IMR-90 (cell line): ENCODE measurements around the gene HMOX1. TPM values are rescaled to one million over a fixed set of nuclear protein-coding genes. Genes with fewer than 3 reads are reported as not detected.

Source experiments
- ATAC-seq: fragments of 200-7000 bp; cut with Tn5 transposase; 2 replicates; pipeline ENCODE4 v1.9.1; 2020; ENCODE audit warnings: low read depth, mild to moderate bottlenecking, moderate library complexity
- BruUV-seq: library from RNA; stranded (reverse); fragments of 400-500 nt; replicated peaks from 2 replicates; lab custom pipeline; 2021; lab: Mats Ljungman, UMichigan
- CTCF ChIA-PET: fragments of 300-600 bp; formaldehyde crosslinking; extraction: SDS; loops from one replicate; lab custom pipeline; 2021; ENCODE audit warnings: antibody characterized with exemption; lab: Yijun Ruan, JAX
- POLR2A ChIA-PET: fragments of 300-600 bp; sonication (Branson Sonifier 250); formaldehyde crosslinking; loops from one replicate; lab custom pipeline; 2022; ENCODE audit warnings: antibody characterized with exemption; ENCODE audit not compliant: unreplicated experiment; lab: Charles Lee
- DNase-seq: peaks from one replicate; pipeline ENCODE4 v3.0.0; 2013
- H2AFZ ChIP-seq: replicated peaks from 2 replicates; pipeline ENCODE3; 2013; ENCODE audit warnings: low read length, mild to moderate bottlenecking; ENCODE audit not compliant: poor library complexity
- H2AK5ac ChIP-seq: 2 replicates; pipeline ENCODE4 v1.6.1; 2013; ENCODE audit warnings: low read depth, low read length, inconsistent platforms
- H2AK9ac ChIP-seq: replicated peaks from 2 replicates; pipeline ENCODE3; 2013; ENCODE audit warnings: mild to moderate bottlenecking, low read depth, low read length, moderate library complexity; ENCODE audit not compliant: poor library complexity
- H2BK120ac ChIP-seq: 2 replicates; pipeline ENCODE4 v1.6.1; 2013; ENCODE audit warnings: low read depth, low read length, inconsistent platforms
- H2BK15ac ChIP-seq: 3 replicates; pipeline ENCODE4 v1.6.1; 2013; ENCODE audit warnings: low read depth, low read length, inconsistent platforms
- H2BK20ac ChIP-seq: 2 replicates; pipeline ENCODE4 v1.6.1; 2013; ENCODE audit warnings: low read depth, mild to moderate bottlenecking, inconsistent platforms, low read length, moderate library complexity
- H2BK5ac ChIP-seq: 2 replicates; pipeline ENCODE4 v1.6.1; 2013; ENCODE audit warnings: mild to moderate bottlenecking, low read depth, low read length, inconsistent platforms; ENCODE audit not compliant: poor library complexity, severe bottlenecking
- H3K14ac ChIP-seq: replicated peaks from 2 replicates; pipeline ENCODE4 v1.6.1; 2013; ENCODE audit warnings: low read depth, low read length, inconsistent platforms
- H3K18ac ChIP-seq: 2 replicates; pipeline ENCODE4 v1.6.1; 2013; ENCODE audit warnings: low read depth, low read length, control low read depth
- H3K23ac ChIP-seq: 2 replicates; pipeline ENCODE4 v1.6.1; 2013; ENCODE audit warnings: low read depth, low read length, inconsistent platforms
- H3K27ac ChIP-seq: 2 replicates; pipeline ENCODE4 v1.5.1; 2013; ENCODE audit warnings: mild to moderate bottlenecking, control low read depth, low read length; ENCODE audit not compliant: insufficient read depth
- H3K27me3 ChIP-seq: 2 replicates; pipeline ENCODE4 v1.6.1; 2013; ENCODE audit warnings: low read length; ENCODE audit not compliant: control insufficient read depth, insufficient read depth
- H3K36me3 ChIP-seq: 2 replicates; pipeline ENCODE4 v1.6.1; 2013; ENCODE audit warnings: low read length, mixed read lengths; ENCODE audit not compliant: control insufficient read depth, insufficient read depth
- H3K4ac ChIP-seq: 2 replicates; pipeline ENCODE4 v1.6.1; 2013; ENCODE audit warnings: low read depth, low read length, inconsistent platforms
- H3K4me1 ChIP-seq: 2 replicates; pipeline ENCODE4 v1.6.1; 2013; ENCODE audit warnings: low read length, mixed read lengths; ENCODE audit not compliant: control insufficient read depth, insufficient read depth
- H3K4me2 ChIP-seq: 2 replicates; pipeline ENCODE4 v1.6.1; 2013; ENCODE audit warnings: low read depth, mild to moderate bottlenecking, control low read depth, low read length, moderate library complexity
- H3K4me3 ChIP-seq: 2 replicates; pipeline ENCODE4 v1.5.1; 2013; ENCODE audit warnings: low read depth, mild to moderate bottlenecking, control low read depth, low read length, moderate library complexity; ENCODE audit not compliant: insufficient read depth
- H3K56ac ChIP-seq: 2 replicates; pipeline ENCODE4 v1.6.1; 2013; ENCODE audit warnings: low read length, inconsistent platforms; ENCODE audit not compliant: insufficient read depth; ENCODE audit errors: extremely low read depth
- H3K79me1 ChIP-seq, 2 experiments: 2 replicates each; pipeline ENCODE4 v1.6.1; 2013; ENCODE audit warnings: low read length in 2 of 2, inconsistent platforms in 1 of 2, low read depth in 1 of 2
- H3K9ac ChIP-seq: 2 replicates; pipeline ENCODE4 v1.6.1; 2013; ENCODE audit warnings: low read depth, low read length, control low read depth
- H3K9me1 ChIP-seq: 2 replicates; pipeline ENCODE4 v1.6.1; 2013; ENCODE audit warnings: low read length, inconsistent platforms; ENCODE audit not compliant: insufficient read depth
- H3K9me3 ChIP-seq: 2 replicates; pipeline ENCODE4 v1.6.1; 2013; ENCODE audit warnings: low read length; ENCODE audit not compliant: control insufficient read depth, insufficient read depth
- H4K20me1 ChIP-seq: 2 replicates; pipeline ENCODE4 v1.6.1; 2013; ENCODE audit warnings: low read length, inconsistent platforms; ENCODE audit not compliant: insufficient read depth
- H4K5ac ChIP-seq: 2 replicates; pipeline ENCODE4 v1.6.1; 2013; ENCODE audit warnings: mild to moderate bottlenecking, low read depth, low read length, control low read depth
- H4K8ac ChIP-seq, 2 experiments: 2 replicates each; pipeline ENCODE4 v1.6.1; 2013; ENCODE audit warnings: low read depth in 2 of 2, low read length in 2 of 2, control low read depth in 1 of 2, inconsistent platforms in 1 of 2
- H4K91ac ChIP-seq: 2 replicates; pipeline ENCODE4 v1.6.1; 2013; ENCODE audit warnings: low read depth, low read length, inconsistent platforms; ENCODE audit not compliant: insufficient read depth
- BHLHE40 ChIP-seq: fragments of 150-350 bp; IDR thresholded peaks from 2 replicates; pipeline ENCODE4 v1.6.1; 2016; ENCODE audit warnings: mild to moderate bottlenecking, low read depth, low read length
- CEBPB ChIP-seq: IDR thresholded peaks from 2 replicates; pipeline ENCODE4 v1.6.1; 2012; ENCODE audit warnings: low read depth, low read length, improper control_type of control experiment
- CHD1 ChIP-seq: IDR thresholded peaks from 2 replicates; pipeline ENCODE4 v1.6.1; 2012; ENCODE audit warnings: low read depth, low read length, improper control_type of control experiment
- MAFK ChIP-seq: IDR thresholded peaks from 2 replicates; pipeline ENCODE4 v1.6.1; 2012; ENCODE audit warnings: low read depth, low read length, improper control_type of control experiment
- MAZ ChIP-seq: IDR thresholded peaks from 2 replicates; pipeline ENCODE4 v1.6.1; 2012; ENCODE audit warnings: low read depth, mild to moderate bottlenecking, low read length, improper control_type of control experiment, moderate library complexity, borderline replicate concordance
- MXI1 ChIP-seq: IDR thresholded peaks from 2 replicates; pipeline ENCODE4 v1.6.1; 2012; ENCODE audit warnings: low read depth, mild to moderate bottlenecking, low read length, moderate library complexity, borderline replicate concordance
- NFE2L2 ChIP-seq: fragments of 150-350 bp; IDR thresholded peaks from 2 replicates; pipeline ENCODE4 v1.6.1; 2016; ENCODE audit warnings: low read depth, mild to moderate bottlenecking, low read length
- POLR2A ChIP-seq: IDR thresholded peaks from 2 replicates; pipeline ENCODE4 v1.6.1; 2012; ENCODE audit warnings: mild to moderate bottlenecking, low read depth, low read length
- RAD21 ChIP-seq: IDR thresholded peaks from 2 replicates; pipeline ENCODE4 v1.6.1; 2012; ENCODE audit warnings: low read length, improper control_type of control experiment
- RCOR1 ChIP-seq: IDR thresholded peaks from 2 replicates; pipeline ENCODE4 v1.6.1; 2012; ENCODE audit warnings: mild to moderate bottlenecking, low read length, improper control_type of control experiment; ENCODE audit not compliant: insufficient replicate concordance
- RFX5 ChIP-seq: IDR thresholded peaks from 2 replicates; pipeline ENCODE4 v1.8.0; 2012; ENCODE audit warnings: low read depth, mild to moderate bottlenecking, low read length, moderate library complexity
- SMC3 ChIP-seq: fragments of 150-350 bp; IDR thresholded peaks from 2 replicates; pipeline ENCODE4 v1.6.1; 2016; ENCODE audit warnings: low read depth, mild to moderate bottlenecking, antibody characterized with exemption, low read length, moderate library complexity
- WGBS, 2 experiments: methylation state at CpG; one replicate each; pipeline versions ENCODE4 v1.1.5 to v1.1.7; 2013; ENCODE audit warnings: missing lambda C conversion rate in 2 of 2; ENCODE audit not compliant: insufficient read length in 1 of 2; ENCODE audit errors: extremely low coverage in 2 of 2; 5-methylcytosine and 5-hydroxymethylcytosine counted together
- dilution Hi-C: fragments of 300-500 bp; cut with HindIII; formaldehyde crosslinking; loops from one replicate; pipeline ENCODE4 v1.14.3; 2018; ENCODE audit warnings: low sequenced_read_pairs; ENCODE audit not compliant: unreplicated experiment
- in situ Hi-C: fragments of 300-500 bp; cut with MboI; formaldehyde crosslinking; loops from 3 replicates; pipeline ENCODE4 v1.14.3; 2019; ENCODE audit warnings: low sequenced_read_pairs, inconsistent platforms, mixed read lengths
- intact Hi-C: fragments of 100-400 bp; cut with micrococcal nuclease; formaldehyde crosslinking; loops from 2 replicates; pipeline ENCODE4 v1.10.0; 2022
- polyA plus RNA-seq, 3 experiments: library from polyadenylated mRNA; depleted of rRNA; stranded (reverse); fragments of >200 nt; gene quantifications; 2 replicates each; pipeline ENCODE4 v1.2.3, GENCODE V29; 2012; ENCODE audit warnings: low replicate concordance in 1 of 3
- total RNA-seq: library from RNA; depleted of rRNA; stranded (reverse); fragments of >200 nt; gene quantifications from 2 replicates; pipeline ENCODE4 v1.2.3, GENCODE V29; 2012
- TF ChIP-seq, protein P1 (sequence below): conservative IDR thresholded peaks from 2 replicates; pipeline ENCODE4 v1.5.1; 2012; ENCODE audit warnings: mild to moderate bottlenecking, low read depth, low read length, improper control_type of control experiment
- TF ChIP-seq, protein P2 (sequence below): fragments of 150-350 bp; IDR thresholded peaks from 2 replicates; pipeline ENCODE4 v1.6.1; 2017; ENCODE audit warnings: mild to moderate bottlenecking, antibody characterized with exemption, low read length, low read depth
- TF ChIP-seq, protein P3 (sequence below): fragments of 150-350 bp; IDR thresholded peaks from 2 replicates; pipeline ENCODE4 v1.6.1; 2016; ENCODE audit warnings: low read depth, mild to moderate bottlenecking, low read length, moderate library complexity, borderline replicate concordance

HMOX1 gene
- total and polyA plus RNA-seq, 2 of the 4 experiments (the other 2 are of a cell fraction): 23.1 to 50.5 TPM

DNA sequence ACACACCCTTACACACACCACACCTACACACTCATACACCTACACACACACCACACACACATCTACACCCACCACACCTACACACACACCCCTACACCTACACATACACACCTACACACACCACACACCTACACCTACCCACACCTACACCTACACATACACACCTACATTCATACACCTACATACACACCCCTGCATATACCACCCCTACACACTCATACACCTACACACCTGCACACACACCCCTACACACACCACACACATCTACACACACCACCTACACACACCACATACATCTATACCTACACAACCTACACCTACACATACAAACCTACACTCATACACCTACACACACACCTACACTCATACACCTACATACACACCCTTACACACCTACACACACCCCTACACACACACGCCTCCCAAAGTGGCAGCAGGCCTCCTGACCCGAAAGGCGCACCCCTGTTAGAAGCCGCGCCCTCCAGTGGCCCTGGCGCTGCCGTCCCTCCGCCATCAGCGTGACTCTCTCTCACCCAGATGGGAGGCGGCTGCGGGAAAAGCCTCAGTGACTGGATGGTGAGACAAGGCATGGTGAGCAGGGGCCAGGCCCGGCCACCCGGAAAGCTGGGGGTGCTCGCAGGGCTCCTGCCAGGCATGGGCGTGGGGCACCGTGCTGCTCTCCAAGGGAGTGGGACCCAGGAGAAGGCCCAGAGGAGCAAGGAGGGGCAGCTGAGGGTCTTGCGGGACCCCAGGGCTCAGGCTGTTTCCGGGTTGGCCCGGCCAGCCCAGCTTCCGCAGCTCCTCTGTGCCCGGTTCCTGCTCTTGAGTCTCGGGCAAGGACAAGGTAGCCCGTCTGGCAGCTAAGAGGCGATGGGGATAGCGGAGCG is 37.0 kb upstream of the HMOX1 start:
- CTCF ChIA-PET: no interaction called here
- no peak overlapping the region for H3K4me2 ChIP-seq
- dilution Hi-C loops: no loop called here
- TF ChIP-seq NFE2L2 (no peak), MXI1 (no peak), RAD21 (no peak), BHLHE40 (no peak), MAZ (no peak), RFX5 (no peak), POLR2A (no peak), SMC3 (no peak), CEBPB (no peak), CHD1 (no peak), MAFK (no peak), RCOR1 (no peak)
- TF ChIP-seq, protein P1, sequence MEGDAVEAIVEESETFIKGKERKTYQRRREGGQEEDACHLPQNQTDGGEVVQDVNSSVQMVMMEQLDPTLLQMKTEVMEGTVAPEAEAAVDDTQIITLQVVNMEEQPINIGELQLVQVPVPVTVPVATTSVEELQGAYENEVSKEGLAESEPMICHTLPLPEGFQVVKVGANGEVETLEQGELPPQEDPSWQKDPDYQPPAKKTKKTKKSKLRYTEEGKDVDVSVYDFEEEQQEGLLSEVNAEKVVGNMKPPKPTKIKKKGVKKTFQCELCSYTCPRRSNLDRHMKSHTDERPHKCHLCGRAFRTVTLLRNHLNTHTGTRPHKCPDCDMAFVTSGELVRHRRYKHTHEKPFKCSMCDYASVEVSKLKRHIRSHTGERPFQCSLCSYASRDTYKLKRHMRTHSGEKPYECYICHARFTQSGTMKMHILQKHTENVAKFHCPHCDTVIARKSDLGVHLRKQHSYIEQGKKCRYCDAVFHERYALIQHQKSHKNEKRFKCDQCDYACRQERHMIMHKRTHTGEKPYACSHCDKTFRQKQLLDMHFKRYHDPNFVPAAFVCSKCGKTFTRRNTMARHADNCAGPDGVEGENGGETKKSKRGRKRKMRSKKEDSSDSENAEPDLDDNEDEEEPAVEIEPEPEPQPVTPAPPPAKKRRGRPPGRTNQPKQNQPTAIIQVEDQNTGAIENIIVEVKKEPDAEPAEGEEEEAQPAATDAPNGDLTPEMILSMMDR: no peak
- TF ChIP-seq, protein P2, sequence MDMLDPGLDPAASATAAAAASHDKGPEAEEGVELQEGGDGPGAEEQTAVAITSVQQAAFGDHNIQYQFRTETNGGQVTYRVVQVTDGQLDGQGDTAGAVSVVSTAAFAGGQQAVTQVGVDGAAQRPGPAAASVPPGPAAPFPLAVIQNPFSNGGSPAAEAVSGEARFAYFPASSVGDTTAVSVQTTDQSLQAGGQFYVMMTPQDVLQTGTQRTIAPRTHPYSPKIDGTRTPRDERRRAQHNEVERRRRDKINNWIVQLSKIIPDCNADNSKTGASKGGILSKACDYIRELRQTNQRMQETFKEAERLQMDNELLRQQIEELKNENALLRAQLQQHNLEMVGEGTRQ: no peak
- TF ChIP-seq, protein P3, sequence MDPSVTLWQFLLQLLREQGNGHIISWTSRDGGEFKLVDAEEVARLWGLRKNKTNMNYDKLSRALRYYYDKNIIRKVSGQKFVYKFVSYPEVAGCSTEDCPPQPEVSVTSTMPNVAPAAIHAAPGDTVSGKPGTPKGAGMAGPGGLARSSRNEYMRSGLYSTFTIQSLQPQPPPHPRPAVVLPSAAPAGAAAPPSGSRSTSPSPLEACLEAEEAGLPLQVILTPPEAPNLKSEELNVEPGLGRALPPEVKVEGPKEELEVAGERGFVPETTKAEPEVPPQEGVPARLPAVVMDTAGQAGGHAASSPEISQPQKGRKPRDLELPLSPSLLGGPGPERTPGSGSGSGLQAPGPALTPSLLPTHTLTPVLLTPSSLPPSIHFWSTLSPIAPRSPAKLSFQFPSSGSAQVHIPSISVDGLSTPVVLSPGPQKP: no peak

More for the DNA sequence above, 37.0 kb upstream of the HMOX1 start:
- Histone ChIP-seq H4K20me1 (no peaks in the 10 kb centered on the region), H3K4ac (no peak overlapping the region), H3K9ac (no peak overlapping the region), H3K14ac (no peak overlapping the region), H3K4me3 (no peak overlapping the region), H3K9me3 (no peaks in the 10 kb centered on the region), H2BK120ac (no peak overlapping the region), H3K36me3 (peaks cover 54% of the 10 kb centered on the region), H4K91ac (no peak overlapping the region), H3K4me1 (no peaks in the 10 kb centered on the region), H3K56ac (no peak overlapping the region), H3K9me1 (0 out of 2 replicates have a peak, but pooled peaks cover 3% of the 10 kb centered on the region), H3K27me3 (no peaks in the 10 kb centered on the region), H3K23ac (no peak overlapping the region), H4K8ac (no peak overlapping the region), H2AK9ac (no peak overlapping the region), H2BK15ac (no peak overlapping the region), H4K5ac (no peak overlapping the region), H2BK20ac (no peak overlapping the region), H3K27ac (no peak overlapping the region), H3K79me1 (peaks cover 0 to 7% of the 10 kb centered on the region in 2 experiments; a peak in 1 of 4 replicates), H2BK5ac (peak overlapping the region; percentile 92), H2AFZ (no peak overlapping the region), H3K18ac (no peak overlapping the region), H2AK5ac (no peak overlapping the region)
- DNase-seq (no peak), ATAC-seq (no peak)
- in situ Hi-C loops (no loop called here), intact Hi-C loops (no loop called here)
- POLR2A ChIA-PET: no interaction called here
- 94% methylated on average over 8 of the region's 26 CpGs; no CpG with 5 or more reads in 1 of the 2 experiments for WGBS, 2 experiments
- BruUV-seq: TSS peak; percentile 26
